Measurements from ENCODE around the gene TSPAN32.

GRCh38 chr11:2302896-2303626 is 1.2 kb downstream of the TSPAN32 start:
- no peak for TF ChIP-seq CTCF (IDR thresholded peaks at IDR 0.05; ENCODE audit: low read depth, low read length)
- TF ChIP-seq EZH2phosphoT487 (IDR thresholded peaks at IDR 0.05; ENCODE audit: low read depth) = no peak

Measured in OCI-LY3 (cell line).